GM12872 (cell line): ENCODE data around the gene PTPRD.

ENCODE experiments used
- CTCF ChIP-seq: IDR thresholded peaks from 3 replicates; pipeline ENCODE4 v1.5.1; 2011; ENCODE audit warnings: low read depth, mild to moderate bottlenecking, low read length, moderate library complexity; ENCODE audit not compliant: insufficient read depth

Gene PTPRD

GRCh38 chr9:8468045-8468637 is 2144.7 kb downstream of the PTPRD start:
- TF ChIP-seq CTCF = no peak

GRCh38 chr9:8457816-8458215 is 2155.0 kb downstream of the PTPRD start:
- no peak for TF ChIP-seq CTCF

GRCh38 chr9:8457055-8457454 is 2155.7 kb downstream of the PTPRD start:
- TF ChIP-seq CTCF = no peak

- no peak for TF ChIP-seq CTCF
Observed at GRCh38 chr9:8456344-8456743, 2156.5 kb downstream of the PTPRD start.

- TF ChIP-seq CTCF = no peak
Observed at GRCh38 chr9:8450810-8451545, 2161.8 kb downstream of the PTPRD start.

- TF ChIP-seq CTCF = no peak
Observed at GRCh38 chr9:8448226-8448625, 2164.6 kb downstream of the PTPRD start.

- TF ChIP-seq CTCF = no peak
Observed at GRCh38 chr9:8447601-8448000, 2165.2 kb downstream of the PTPRD start.
